Coronary artery (tissue), 2 donors: Measurements from ENCODE around the gene STRN4.

ENCODE experiments used
- DNase-seq: peaks from one replicate; pipeline ENCODE4 v3.0.0-alpha.2; 2017; ENCODE audit warnings: low spot score
- H3K27ac ChIP-seq, 2 donors: fragments of 200-600 bp; sonication (generic); one replicate each; pipeline ENCODE4 v1.5.1; 2016 to 2019
- H3K4me3 ChIP-seq: fragments of 200-600 bp; sonication (generic); 2 replicates; pipeline ENCODE4 v1.5.1; 2016; ENCODE audit warnings: mild to moderate bottlenecking, moderate library complexity
- CTCF ChIP-seq: fragments of 200-600 bp; sonication (generic); IDR thresholded peaks from one replicate; pipeline ENCODE4 v1.5.1; 2019; ENCODE audit warnings: antibody characterized with exemption

STRN4 gene

DNA sequence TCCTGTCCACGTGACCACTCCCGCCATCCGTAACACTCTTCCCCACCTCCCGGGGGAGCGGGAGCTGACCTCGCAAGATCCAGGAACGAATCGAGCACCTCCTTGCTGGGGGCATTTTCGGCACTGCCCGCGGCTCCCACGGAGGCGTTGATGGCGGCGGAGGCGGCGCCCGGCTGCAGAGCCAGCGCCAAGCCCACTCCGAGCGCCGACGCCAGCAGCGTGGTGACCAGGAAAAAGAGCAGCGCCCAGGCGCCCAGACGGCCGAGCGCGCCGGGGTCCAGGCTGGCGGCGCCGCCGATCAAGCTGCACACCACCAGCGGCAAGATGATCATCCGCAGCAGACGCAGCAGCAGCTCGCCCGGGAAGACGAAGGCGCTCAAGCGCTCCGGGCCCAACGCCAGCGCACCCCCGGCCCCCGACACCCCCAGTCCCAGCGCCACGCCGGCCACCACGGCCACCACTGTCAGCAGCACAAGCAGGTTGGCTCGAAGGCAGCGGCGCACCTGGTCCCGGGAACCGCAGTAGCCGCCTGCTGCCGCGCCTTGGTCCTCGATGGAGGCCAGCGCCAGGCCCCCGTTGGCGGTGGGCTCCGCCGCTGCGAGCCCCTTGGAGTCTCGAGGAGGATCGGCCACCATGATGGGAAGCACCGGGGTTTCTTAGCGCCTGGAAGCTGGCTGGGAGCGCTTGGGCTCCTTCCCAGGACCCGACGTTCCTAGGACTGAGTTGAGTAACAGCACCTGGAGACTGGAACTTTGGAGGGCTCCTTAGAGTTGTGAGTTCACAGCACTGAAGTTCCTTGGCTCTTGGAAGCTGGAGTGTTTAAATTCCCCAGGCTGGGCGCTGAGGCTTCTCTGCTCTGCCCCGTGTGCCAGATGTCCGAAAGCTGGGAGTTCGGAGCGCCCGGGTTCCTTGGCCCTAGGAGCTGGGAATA lies 41.3 kb upstream of the STRN4 start:
- H3K4me3 ChIP-seq: peak overlapping the region; percentile 91
- TF ChIP-seq CTCF: no peak
- peak; percentile 87 for DNase-seq
- H3K27ac ChIP-seq: peak overlapping the region; percentile 94 to 95

- H3K4me3 ChIP-seq: peak overlapping the region; percentile 91
- no peak for DNase-seq
- H3K27ac ChIP-seq: peak overlapping the region; percentile 94 to 95
- no peak for TF ChIP-seq CTCF
Measured at GRCh38 chr19:46787040-46787330, 40.7 kb upstream of the STRN4 start.

DNA sequence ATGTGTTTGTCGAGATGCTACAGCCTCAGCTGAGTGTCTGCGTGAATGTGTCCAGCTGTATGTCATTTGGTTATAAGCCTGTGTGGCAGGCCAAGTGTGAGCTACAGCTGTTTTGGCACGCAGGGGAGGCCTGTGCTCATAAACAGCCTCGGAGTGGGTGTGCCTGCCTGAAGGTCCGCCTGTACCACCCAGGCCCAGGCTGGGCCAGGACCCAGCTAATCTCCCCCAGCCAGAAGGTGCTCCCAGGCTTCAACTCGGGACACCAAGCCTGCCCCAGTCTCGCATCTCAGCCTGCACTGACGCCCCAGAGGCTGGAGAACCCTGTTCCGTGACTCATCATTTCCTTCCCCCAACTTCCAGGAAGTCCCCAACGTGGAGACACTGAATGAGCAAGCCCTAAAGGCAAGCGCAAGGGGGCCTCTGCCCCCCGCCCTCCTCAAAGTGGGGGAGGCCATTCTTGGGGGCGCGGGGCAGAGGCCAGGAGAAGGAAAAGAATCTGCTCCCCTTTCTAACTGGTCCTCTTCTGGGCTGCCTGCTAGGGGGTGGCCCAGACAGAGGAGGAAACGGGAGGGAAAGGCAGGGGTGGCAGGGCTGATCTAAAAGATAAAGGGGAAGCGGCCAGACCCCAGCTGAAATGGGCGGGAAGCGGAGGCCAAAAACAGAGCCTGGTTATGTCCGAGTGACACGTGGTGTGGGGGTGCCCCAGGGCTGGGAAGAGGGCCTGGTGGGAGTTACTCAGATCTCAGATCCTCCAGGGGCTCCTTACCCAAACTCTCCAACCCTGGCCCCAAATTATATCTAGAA lies 40.2 kb upstream of the STRN4 start:
- peak overlapping the region; percentile 94 to 95 for H3K27ac ChIP-seq
- TF ChIP-seq CTCF: no peak
- peak; percentile 90 for DNase-seq
- H3K4me3 ChIP-seq: peak overlapping the region; percentile 91

GRCh38 chr19:46785980-46786235 lies 39.7 kb upstream of the STRN4 start:
- Histone ChIP-seq H3K4me3 (peak overlapping the region; percentile 91), H3K27ac (peak overlapping the region; percentile 94 to 95)
- TF ChIP-seq CTCF: no peak
- no peak for DNase-seq

GRCh38 chr19:46785054-46785979 lies 39.1 kb upstream of the STRN4 start:
- peak overlapping the region; percentile 91 for H3K4me3 ChIP-seq
- no peak for TF ChIP-seq CTCF

GRCh38 chr19:46784262-46785053 lies 38.2 kb upstream of the STRN4 start:
- H3K27ac ChIP-seq: peak overlapping the region in 1 of 2 donors; percentile 94
- H3K4me3 ChIP-seq: peak overlapping the region; percentile 91
- DNase-seq: peak; percentile 79
- TF ChIP-seq CTCF: no peak

More at GRCh38 chr19:46785054-46785979, 39.1 kb upstream of the STRN4 start:
- peak overlapping the region; percentile 94 to 95 for H3K27ac ChIP-seq
- no peak for DNase-seq
